Subcutaneous preadipocyte (primary cell): Measurements from ENCODE around the gene LY6G6F. TPM values are rescaled to one million over a fixed set of nuclear protein-coding genes. Genes with fewer than 3 reads are reported as not detected.

Source experiments
- small RNA-seq: library from RNA; depleted of rRNA; stranded (forward); fragments of <200 nt; gene quantifications from one replicate; pipeline ENCODE3, GENCODE V24; 2012
- total RNA-seq: library from RNA; depleted of rRNA; stranded (reverse); fragments of >200 nt; gene quantifications from 2 replicates; pipeline ENCODE4 v1.2.3, GENCODE V29; 2012

Gene LY6G6F
- total RNA-seq, 1 donor = not detected

Small RNA genes within 50 kb of the gene (small RNA-seq; reads per million reads assigned to genes)
- gene LY6G6D (not detected), gene MIR4646 (not detected), gene RF00019 (not detected), gene RNU6-850P (not detected)

Other genes with a start within 250 kb of the LY6G6F start
- 10.7 and 11.1 TPM in 2 replicates for gene MICB, start 208.7 kb upstream of the LY6G6F start, total RNA-seq
- not detected in 2 replicates for gene MCCD1, start 177.9 kb upstream of the LY6G6F start, total RNA-seq
- 448 and 514 TPM in 2 replicates for gene DDX39B, start 164.9 kb upstream of the LY6G6F start, total RNA-seq
- gene ATP6V1G2, start 160.3 kb upstream of the LY6G6F start, total RNA-seq = 1.8 TPM in 2 replicates
- 22.3 and 29.0 TPM in 2 replicates for gene NFKBIL1, start 159.3 kb upstream of the LY6G6F start, total RNA-seq
- not detected in 2 replicates for gene LTA, start 134.6 kb upstream of the LY6G6F start, total RNA-seq
- not detected in 2 replicates for gene TNF, start 131.3 kb upstream of the LY6G6F start, total RNA-seq
- gene LTB, start 124.4 kb upstream of the LY6G6F start, total RNA-seq = not detected in 2 replicates
- gene LST1, start 120.6 kb upstream of the LY6G6F start, total RNA-seq = not detected in 2 replicates
- gene NCR3, start 113.9 kb upstream of the LY6G6F start, total RNA-seq = not detected in 2 replicates
- not detected in 2 replicates for gene AIF1, start 91.6 kb upstream of the LY6G6F start, total RNA-seq
- gene PRRC2A, start 86.2 kb upstream of the LY6G6F start, total RNA-seq = 54.7 and 90.9 TPM in 2 replicates
- 145 and 182 TPM in 2 replicates for gene BAG6, start 54.2 kb upstream of the LY6G6F start, total RNA-seq
- gene APOM, start 51.0 kb upstream of the LY6G6F start, total RNA-seq = 0.59 and 1.1 TPM in 2 replicates
- gene C6orf47, start 46.1 kb upstream of the LY6G6F start, total RNA-seq = 12.5 and 15.8 TPM in 2 replicates
- gene GPANK1, start 41.9 kb upstream of the LY6G6F start, total RNA-seq = 24.3 and 26.4 TPM in 2 replicates
- gene CSNK2B, start 40.8 kb upstream of the LY6G6F start, total RNA-seq = 130 and 189 TPM in 2 replicates
- 3.3 and 4.3 TPM in 2 replicates for gene LY6G5B, start 36.9 kb upstream of the LY6G6F start, total RNA-seq
- 0.37 and 0.39 TPM in 2 replicates for gene LY6G5C, start 25.8 kb upstream of the LY6G6F start, total RNA-seq
- gene ABHD16A, start 3.5 kb upstream of the LY6G6F start, total RNA-seq = 29.4 and 34.0 TPM in 2 replicates
- gene LY6G6D, start 8.5 kb downstream of the LY6G6F start, total RNA-seq = not detected in 2 replicates
- gene LY6G6C, start 14.9 kb downstream of the LY6G6F start, total RNA-seq = not detected in 2 replicates
- gene MPIG6B, start 16.5 kb downstream of the LY6G6F start, total RNA-seq = not detected in 2 replicates
- 22.7 and 32.0 TPM in 2 replicates for gene DDAH2, start 22.4 kb downstream of the LY6G6F start, total RNA-seq
- gene CLIC1, start 29.7 kb downstream of the LY6G6F start, total RNA-seq = 927 and 1,210 TPM in 2 replicates
- gene MSH5, start 33.1 kb downstream of the LY6G6F start, total RNA-seq = 16.9 and 29.1 TPM in 2 replicates
- 0.59 and 1.1 TPM in 2 replicates for gene SAPCD1, start 55.8 kb downstream of the LY6G6F start, total RNA-seq
- gene VWA7, start 70.5 kb downstream of the LY6G6F start, total RNA-seq = under 0.01 and 0.98 TPM in 2 replicates
- 88.6 and 117 TPM in 2 replicates for gene VARS1, start 88.9 kb downstream of the LY6G6F start, total RNA-seq
- 37.1 and 48.9 TPM in 2 replicates for gene LSM2, start 100.1 kb downstream of the LY6G6F start, total RNA-seq
- 0.37 and 0.39 TPM in 2 replicates for gene HSPA1L, start 108.4 kb downstream of the LY6G6F start, total RNA-seq
- gene HSPA1A, start 108.7 kb downstream of the LY6G6F start, total RNA-seq = 35.6 and 53.8 TPM in 2 replicates
- 77.8 and 79.0 TPM in 2 replicates for gene HSPA1B, start 120.9 kb downstream of the LY6G6F start, total RNA-seq
- gene NEU1, start 156.0 kb downstream of the LY6G6F start, total RNA-seq = 55.9 and 56.1 TPM in 2 replicates
- gene SLC44A4, start 172.1 kb downstream of the LY6G6F start, total RNA-seq = not detected in 2 replicates
- 43.4 and 50.4 TPM in 2 replicates for gene EHMT2, start 190.8 kb downstream of the LY6G6F start, total RNA-seq
- gene ZBTB12, start 195.2 kb downstream of the LY6G6F start, total RNA-seq = 1.5 and 1.8 TPM in 2 replicates
- 0.59 and 2.9 TPM in 2 replicates for gene C2, start 220.9 kb downstream of the LY6G6F start, total RNA-seq
- gene CFB, start 239.2 kb downstream of the LY6G6F start, total RNA-seq = 6.3 and 10.7 TPM in 2 replicates